GM23248 (cell line): ENCODE measurements around the gene MAP3K9. TPM values are rescaled to one million over a fixed set of nuclear protein-coding genes. Genes with fewer than 3 reads are reported as not detected.
A peak's percentile ranks its signal among the peaks of the same experiment; 100 is the strongest.

ENCODE experiments used
- DNase-seq: peaks from one replicate; pipeline ENCODE4 v3.0.0-alpha.2; 2015
- H2AFZ ChIP-seq: fragments of 200-600 bp; sonication (generic); 2 replicates; pipeline ENCODE4 v1.6.1; 2016; ENCODE audit warnings: antibody characterized with exemption
- H3F3A ChIP-seq: fragments of 200-600 bp; sonication (generic); 2 replicates; pipeline ENCODE4 v1.6.1; 2016; ENCODE audit warnings: mild to moderate bottlenecking, antibody characterized with exemption, mixed run types; ENCODE audit not compliant: insufficient read depth
- H3K27ac ChIP-seq: fragments of 200-600 bp; sonication (generic); 2 replicates; pipeline ENCODE4 v1.5.1; 2016; ENCODE audit warnings: mild to moderate bottlenecking
- H3K27me3 ChIP-seq: fragments of 200-600 bp; sonication (generic); replicated peaks from 2 replicates; pipeline ENCODE4 v1.6.1; 2016; ENCODE audit warnings: mild to moderate bottlenecking; ENCODE audit not compliant: insufficient read depth
- H3K36me3 ChIP-seq: fragments of 200-600 bp; sonication (generic); 2 replicates; pipeline ENCODE4 v1.6.1; 2016; ENCODE audit warnings: low read depth, mild to moderate bottlenecking
- H3K4me1 ChIP-seq: fragments of 200-600 bp; sonication (generic); 2 replicates; pipeline ENCODE4 v1.6.1; 2016; ENCODE audit warnings: mild to moderate bottlenecking; ENCODE audit not compliant: insufficient read depth
- H3K4me2 ChIP-seq: fragments of 200-600 bp; sonication (generic); one replicate; pipeline ENCODE4 v1.6.1; 2016; ENCODE audit warnings: mild to moderate bottlenecking; ENCODE audit not compliant: unreplicated experiment
- H3K4me3 ChIP-seq: fragments of 200-600 bp; sonication (generic); 2 replicates; pipeline ENCODE4 v1.5.1; 2016; ENCODE audit warnings: mild to moderate bottlenecking
- H3K79me2 ChIP-seq: fragments of 200-600 bp; sonication (generic); 2 replicates; pipeline ENCODE4 v1.6.1; 2016; ENCODE audit warnings: mild to moderate bottlenecking; ENCODE audit not compliant: insufficient read depth
- H3K9ac ChIP-seq: fragments of 200-600 bp; sonication (generic); 2 replicates; pipeline ENCODE4 v1.6.1; 2016; ENCODE audit warnings: mild to moderate bottlenecking
- H3K9me2 ChIP-seq: fragments of 200-600 bp; sonication (generic); 2 replicates; pipeline ENCODE4 v1.6.1; 2016; ENCODE audit warnings: mixed run types, mild to moderate bottlenecking, moderate library complexity; ENCODE audit not compliant: insufficient read depth
- H3K9me3 ChIP-seq: fragments of 200-600 bp; sonication (generic); one replicate; pipeline ENCODE4 v1.6.1; 2017; ENCODE audit warnings: low read depth
- H4K20me1 ChIP-seq: fragments of 200-600 bp; sonication (generic); 2 replicates; pipeline ENCODE4 v1.6.0; 2016; ENCODE audit not compliant: insufficient read depth
- EZH2 ChIP-seq: fragments of 200-600 bp; sonication (generic); IDR thresholded peaks from 2 replicates; pipeline ENCODE4 v1.6.1; 2018; ENCODE audit warnings: antibody characterized with exemption, mild to moderate bottlenecking; ENCODE audit not compliant: insufficient read depth, poor library complexity, severe bottlenecking
- EZH2phosphoT487 ChIP-seq: fragments of 200-600 bp; sonication (generic); IDR thresholded peaks from 2 replicates; pipeline ENCODE4 v1.6.1; 2018; ENCODE audit warnings: antibody characterized with exemption, moderate library complexity, mild to moderate bottlenecking, low read depth; ENCODE audit not compliant: insufficient read depth
- WGBS, 2 experiments: methylation state at CpG; one replicate each; pipeline ENCODE4 v1.1.6; 2015 to 2017; ENCODE audit warnings: low lambda C conversion rate in 2 of 2, low coverage in 1 of 2; ENCODE audit errors: missing lambda C conversion rate in 2 of 2; 5-methylcytosine and 5-hydroxymethylcytosine counted together
- in situ Hi-C: fragments of 300-500 bp; cut with MboI; formaldehyde crosslinking; loops from 2 replicates; pipeline ENCODE4 v1.15.0; 2020
- polyA plus RNA-seq: library from polyadenylated mRNA; unstranded; fragments of >200 nt; fragmentation: Nextera tagmentation; extraction: Ambion mirVana; gene quantifications from 2 replicates; pipeline ENCODE4 v1.2.1, GENCODE V29; 2016
- total RNA-seq: library from RNA; depleted of rRNA; stranded (reverse); fragments of >200 nt; shearing (Covaris generic); gene quantifications from 2 replicates; pipeline ENCODE4 v1.2.3, GENCODE V29; 2014

Gene MAP3K9
- total and polyA plus RNA-seq, 2 experiments from 2014 or later, result 0.05 TPM; not detected in 1

- DNase-seq, result no peak
Observed at GRCh38 chr14:70771781-70772212, 37.5 kb downstream of the MAP3K9 start.

GRCh38 chr14:70770490-70770889 is 38.8 kb downstream of the MAP3K9 start:
- H3F3A ChIP-seq, result no peaks in the 10 kb centered on the region
- H3K9ac ChIP-seq, result no peak overlapping the region
- no peak overlapping the region for H3K27ac ChIP-seq
- H3K79me2 ChIP-seq, result no peaks in the 10 kb centered on the region
- H3K27me3 ChIP-seq, result no peaks in the 10 kb centered on the region
- in situ Hi-C loops, result no loop called here
- WGBS, 2 experiments, result 47 to 49% methylated on average over 7 of the region's 7 CpGs
- no peak overlapping the region for H3K4me2 ChIP-seq
- no peaks in the 10 kb centered on the region for H3K4me1 ChIP-seq
- no peak overlapping the region for H3K4me3 ChIP-seq
- H3K36me3 ChIP-seq, result no peaks in the 10 kb centered on the region
- TF ChIP-seq EZH2, result no peak
- no peak for TF ChIP-seq EZH2phosphoT487
- no peak for DNase-seq
- H2AFZ ChIP-seq, result no peak overlapping the region
- no peaks in the 10 kb centered on the region for H4K20me1 ChIP-seq
- H3K9me3 ChIP-seq, result no peaks in the 10 kb centered on the region
- no peaks in the 10 kb centered on the region for H3K9me2 ChIP-seq

More at GRCh38 chr14:70771781-70772212, 37.5 kb downstream of the MAP3K9 start:
- 34% methylated on average over 15 of the region's 15 CpGs for WGBS, 2 experiments
- no peaks in the 10 kb centered on the region for H3K4me1 ChIP-seq
- H3K9ac ChIP-seq, result no peak overlapping the region
- H3K27me3 ChIP-seq, result no peaks in the 10 kb centered on the region
- no peaks in the 10 kb centered on the region for H3K79me2 ChIP-seq
- no peaks in the 10 kb centered on the region for H3K9me2 ChIP-seq
- H4K20me1 ChIP-seq, result no peaks in the 10 kb centered on the region
- in situ Hi-C loops, result no loop called here
- no peaks in the 10 kb centered on the region for H3K9me3 ChIP-seq
- H2AFZ ChIP-seq, result no peak overlapping the region
- no peak overlapping the region for H3K4me2 ChIP-seq
- no peak for TF ChIP-seq EZH2
- TF ChIP-seq EZH2phosphoT487, result no peak
- H3K36me3 ChIP-seq, result no peaks in the 10 kb centered on the region
- no peaks in the 10 kb centered on the region for H3F3A ChIP-seq
- no peak overlapping the region for H3K4me3 ChIP-seq
- H3K27ac ChIP-seq, result no peak overlapping the region

GRCh38 chr14:70759398-70759797 is 49.9 kb downstream of the MAP3K9 start:
- no peak overlapping the region for H3K9ac ChIP-seq
- H3K9me3 ChIP-seq, result no peaks in the 10 kb centered on the region
- in situ Hi-C loops, result no loop called here
- H3F3A ChIP-seq, result no peaks in the 10 kb centered on the region
- no peak for DNase-seq
- H3K4me1 ChIP-seq, result no peaks in the 10 kb centered on the region
- TF ChIP-seq EZH2 (no peak), EZH2phosphoT487 (no peak)
- H2AFZ ChIP-seq, result no peak overlapping the region
- 0 out of 2 replicates have a peak, but pooled peaks cover 16% of the 10 kb centered on the region for H3K27me3 ChIP-seq
- H3K79me2 ChIP-seq, result no peaks in the 10 kb centered on the region
- WGBS, 2 experiments, result 5 to 38% methylated on average over 1 of the region's 1 CpG
- H3K9me2 ChIP-seq, result no peaks in the 10 kb centered on the region
- no peaks in the 10 kb centered on the region for H3K36me3 ChIP-seq
- H3K27ac ChIP-seq, result no peak overlapping the region
- no peak overlapping the region for H3K4me3 ChIP-seq
- H4K20me1 ChIP-seq, result no peaks in the 10 kb centered on the region
- H3K4me2 ChIP-seq, result no peak overlapping the region

- H3K4me3 ChIP-seq, result no peak overlapping the region
- DNase-seq, result no peak
- H3K27me3 ChIP-seq, result 0 out of 2 replicates have a peak, but pooled peaks cover 16% of the 10 kb centered on the region
- no peak overlapping the region for H3K27ac ChIP-seq
- H3K4me1 ChIP-seq, result no peaks in the 10 kb centered on the region
- in situ Hi-C loops, result no loop called here
- H3K9ac ChIP-seq, result no peak overlapping the region
- no peaks in the 10 kb centered on the region for H3F3A ChIP-seq
- H2AFZ ChIP-seq, result no peak overlapping the region
- no peaks in the 10 kb centered on the region for H3K79me2 ChIP-seq
- H3K9me2 ChIP-seq, result no peaks in the 10 kb centered on the region
- no peaks in the 10 kb centered on the region for H4K20me1 ChIP-seq
- H3K36me3 ChIP-seq, result no peaks in the 10 kb centered on the region
- no peak for TF ChIP-seq EZH2
- no peak for TF ChIP-seq EZH2phosphoT487
- no peak overlapping the region for H3K4me2 ChIP-seq
- H3K9me3 ChIP-seq, result no peaks in the 10 kb centered on the region
Observed at GRCh38 chr14:70755655-70756054, 53.7 kb downstream of the MAP3K9 start.

- peak; percentile 7 for DNase-seq
- no peak overlapping the region for H3K4me2 ChIP-seq
- no peaks in the 10 kb centered on the region for H3K4me1 ChIP-seq
- H3K4me3 ChIP-seq, result no peak overlapping the region
- H3K27me3 ChIP-seq, result 0 out of 2 replicates have a peak, but pooled peaks cover 16% of the 10 kb centered on the region
- H3K79me2 ChIP-seq, result no peaks in the 10 kb centered on the region
- H2AFZ ChIP-seq, result no peak overlapping the region
- H3K9ac ChIP-seq, result no peak overlapping the region
- no peaks in the 10 kb centered on the region for H4K20me1 ChIP-seq
- no peak overlapping the region for H3K27ac ChIP-seq
- H3F3A ChIP-seq, result no peaks in the 10 kb centered on the region
- no peaks in the 10 kb centered on the region for H3K9me3 ChIP-seq
- TF ChIP-seq EZH2, result no peak
- no peak for TF ChIP-seq EZH2phosphoT487
- no peaks in the 10 kb centered on the region for H3K36me3 ChIP-seq
- H3K9me2 ChIP-seq, result no peaks in the 10 kb centered on the region
- in situ Hi-C loops, result no loop called here
- 9 to 13% methylated on average over 3 of the region's 3 CpGs for WGBS, 2 experiments
Observed at GRCh38 chr14:70754991-70755390, 54.3 kb downstream of the MAP3K9 start.
